Endothelial cell of hepatic sinusoid (primary cell): ENCODE measurements around the gene KLHL26.

ENCODE experiments used
- in situ Hi-C: cut with HindIII; loops from 2 replicates; pipeline ENCODE4 v1.10.0; 2017; ENCODE audit warnings: low sequenced_read_pairs

Gene KLHL26

GRCh38 chr19:18660939-18661670, 24.3 kb downstream of the KLHL26 start:
- in situ Hi-C loops: no loop called here

GRCh38 chr19:18662972-18663732, 26.3 kb downstream of the KLHL26 start:
- in situ Hi-C loops: no loop called here

- in situ Hi-C loops: no loop called here
These were observed 27.2 kb downstream of the KLHL26 start for GRCh38 chr19:18663940-18664530.

GRCh38 chr19:18665771-18666202, 29.0 kb downstream of the KLHL26 start:
- in situ Hi-C loops: no loop called here

- in situ Hi-C loops: no loop called here
These were observed 29.5 kb downstream of the KLHL26 start for GRCh38 chr19:18666317-18666716.

- in situ Hi-C loops: no loop called here
These were observed 30.0 kb downstream of the KLHL26 start for GRCh38 chr19:18666784-18667183.

- in situ Hi-C loops: no loop called here
These were observed 30.9 kb downstream of the KLHL26 start for GRCh38 chr19:18667531-18668251.

- in situ Hi-C loops: no loop called here
These were observed 31.4 kb downstream of the KLHL26 start for GRCh38 chr19:18668252-18668631.

- in situ Hi-C loops: no loop called here
These were observed 32.1 kb downstream of the KLHL26 start for GRCh38 chr19:18668744-18669523.

- in situ Hi-C loops: no loop called here
These were observed 32.6 kb downstream of the KLHL26 start for GRCh38 chr19:18669524-18669817.

GRCh38 chr19:18669883-18670282, 33.1 kb downstream of the KLHL26 start:
- in situ Hi-C loops: loop anchor here (5.0 kb wide), 3 partner anchors 83 to 208 kb away; partner anchors contain the start of gene REX1BD

GRCh38 chr19:18670312-18670711, 33.5 kb downstream of the KLHL26 start:
- in situ Hi-C loops: loop anchor here (5.0 kb wide), 3 partner anchors 83 to 208 kb away; partner anchors contain the start of gene REX1BD

- in situ Hi-C loops: loop anchor here (5.0 kb wide), 3 partner anchors 84 to 209 kb away; partner anchors contain the start of gene REX1BD
These were observed 34.6 kb downstream of the KLHL26 start for GRCh38 chr19:18671303-18672043.

- in situ Hi-C loops: loop anchor here (5.0 kb wide), 3 partner anchors 85 to 210 kb away; partner anchors contain the start of gene REX1BD
These were observed 35.2 kb downstream of the KLHL26 start for GRCh38 chr19:18672044-18672451.

- in situ Hi-C loops: loop anchor here (5.0 kb wide), 3 partner anchors 85 to 210 kb away; partner anchors contain the start of gene REX1BD
These were observed 35.9 kb downstream of the KLHL26 start for GRCh38 chr19:18672606-18673337.

- in situ Hi-C loops: loop anchor here (5.0 kb wide), 3 partner anchors 87 to 212 kb away; partner anchors contain the start of gene REX1BD
These were observed 37.8 kb downstream of the KLHL26 start for GRCh38 chr19:18674616-18675015.

- in situ Hi-C loops: no loop called here
These were observed 39.0 kb downstream of the KLHL26 start for GRCh38 chr19:18675779-18676178.

- in situ Hi-C loops: no loop called here
These were observed 39.9 kb downstream of the KLHL26 start for GRCh38 chr19:18676692-18677091.

- in situ Hi-C loops: no loop called here
These were observed 40.3 kb downstream of the KLHL26 start for GRCh38 chr19:18677156-18677555.
